Stomach (tissue), 9 donors: Measurements from ENCODE around the gene NEO1. TPM values are rescaled to one million over a fixed set of nuclear protein-coding genes. Genes with fewer than 3 reads are reported as not detected.
A peak's percentile ranks its signal among the peaks of the same experiment; 100 is the strongest.

ENCODE experiments used
- DNase-seq, 2 donors: peaks; one replicate each; pipeline versions ENCODE4 v3.0.0 to v3.0.0-alpha.2; 2013 to 2019
- H3K27ac ChIP-seq, 5 donors: fragments of 200-600 bp in 4 of 5; sonication (generic) in 4 of 5; one replicate each; pipeline ENCODE4 v1.5.1; 2013 to 2019; ENCODE audit warnings: mild to moderate bottlenecking in 1 of 5, moderate library complexity in 1 of 5
- H3K27me3 ChIP-seq, 3 donors: fragments of 200-600 bp; sonication (generic); one replicate each; pipeline ENCODE4 v1.5.1; 2017 to 2019; ENCODE audit warnings: mixed run types in 1 of 3
- H3K36me3 ChIP-seq, 4 donors: fragments of 200-600 bp; sonication (generic); 1 replicate in 3 of 4; 2 replicates in 1 of 4; pipeline ENCODE4 v1.5.1; 2016 to 2019
- H3K4me1 ChIP-seq, 4 donors: fragments of 200-600 bp; sonication (generic); one replicate each; pipeline ENCODE4 v1.5.1; 2016 to 2019
- H3K4me3 ChIP-seq, 4 donors: fragments of 200-600 bp; sonication (generic) in 3 of 4; one replicate each; pipeline ENCODE4 v1.5.1; 2016 to 2019; ENCODE audit warnings: mild to moderate bottlenecking in 1 of 4
- H3K9me3 ChIP-seq, 4 donors: fragments of 200-600 bp; sonication (generic); one replicate each; pipeline ENCODE4 v1.5.1; 2016 to 2019
- CTCF ChIP-seq, 7 experiments: fragments of 450-650 bp in 4 of 7; fragments of 200-600 bp in 3 of 7; sonication (generic) in 3 of 7; IDR thresholded peaks; one replicate each; pipeline ENCODE4 v1.5.1; 2016 to 2019; ENCODE audit warnings: antibody characterized with exemption in 7 of 7, control low read depth in 2 of 7, mild to moderate bottlenecking in 1 of 7
- EP300 ChIP-seq: sonication (generic); formaldehyde crosslinking; IDR thresholded peaks from one replicate; pipeline ENCODE4 v1.6.1; 2017; ENCODE audit warnings: antibody characterized with exemption
- POLR2A ChIP-seq, 4 donors: fragments of 450-650 bp; IDR thresholded peaks; one replicate each; pipeline ENCODE4 v1.6.1; 2016; ENCODE audit warnings: antibody characterized with exemption in 4 of 4, control low read depth in 2 of 4, mild to moderate bottlenecking in 1 of 4, moderate library complexity in 1 of 4
- POLR2AphosphoS5 ChIP-seq, 3 donors: sonication (generic); formaldehyde crosslinking; IDR thresholded peaks; one replicate each; pipeline ENCODE4 v1.6.1; 2016; ENCODE audit warnings: antibody characterized with exemption in 3 of 3
- WGBS, 5 donors: extraction: QIAGEN DNeasy Blood & Tissue Kit in 3 of 5; methylation state at CpG; one replicate each; pipeline versions ENCODE4 v1.1.5 to v1.1.7; 2013 to 2018; 5-methylcytosine and 5-hydroxymethylcytosine counted together
- intact Hi-C: fragments of 100-400 bp; cut with DNase I; formaldehyde crosslinking; loops from one replicate; pipeline ENCODE4 v1.15.1; 2023; ENCODE audit warnings: low total_unique reads
- polyA plus RNA-seq, 3 donors: library from polyadenylated mRNA; stranded (reverse); fragments of 200-250 nt; gene quantifications; one replicate each; pipeline ENCODE4 v1.2.3, GENCODE V29; 2013
- total RNA-seq, 5 donors: library from RNA; depleted of rRNA; stranded (reverse); fragments of >200 nt; gene quantifications; one replicate each; pipeline versions ENCODE4 v1.1.0 to v1.2.3, GENCODE V29; 2014 to 2016
- donor health status: healthy with polysubstance abuse.
- donor health status: Bipolar disorder and iron deficiency.
- donor health status: healthy.

NEO1 gene
- total and polyA plus RNA-seq, 8 donors = 4.7 to 182 (median 17.3) TPM

GRCh38 chr15:73153447-73153846 is 101.2 kb downstream of the NEO1 start:
- peaks cover 0 to 26% (median 8%) of the 10 kb centered on the region in 4 donors for H3K36me3 ChIP-seq
- no peak for DNase-seq
- no peak overlapping the region for H3K4me3 ChIP-seq
- no peaks in the 10 kb centered on the region for H3K27me3 ChIP-seq
- intact Hi-C loops = no loop called here
- TF ChIP-seq EP300 (no peak), CTCF (IDR thresholded peaks at IDR 0.05) (no peak), POLR2A (IDR thresholded peaks at IDR 0.05) (no peak), POLR2AphosphoS5 (IDR thresholded peaks at IDR 0.05) (no peak)
- 95 to 97% (median 96%) methylated on average over 5 of the region's 5 CpGs for WGBS, 5 donors
- H3K9me3 ChIP-seq = peaks cover 3 to 30% (median 18%) of the 10 kb centered on the region in 4 donors
- H3K27ac ChIP-seq = no peak overlapping the region
- H3K4me1 ChIP-seq = no peaks in the 10 kb centered on the region

- no peak for DNase-seq
- 92 to 100% (median 94%) methylated on average over 2 to 3 of the region's 3 CpGs for WGBS, 5 donors
- TF ChIP-seq POLR2A (IDR thresholded peaks at IDR 0.05) (no peak), CTCF (IDR thresholded peaks at IDR 0.05) (no peak), POLR2AphosphoS5 (IDR thresholded peaks at IDR 0.05) (no peak)
- no peak overlapping the region for H3K4me3 ChIP-seq
- H3K4me1 ChIP-seq = peaks cover 0 to 6% (median 0%) of the 10 kb centered on the region in 4 donors
- peaks cover 0 to 26% (median 5%) of the 10 kb centered on the region in 4 donors for H3K36me3 ChIP-seq
- no peak overlapping the region for H3K27ac ChIP-seq
- intact Hi-C loops = no loop called here
- H3K9me3 ChIP-seq = peaks cover 3 to 23% (median 18%) of the 10 kb centered on the region in 4 donors
- H3K27me3 ChIP-seq = no peaks in the 10 kb centered on the region
These were observed 104.3 kb downstream of the NEO1 start for GRCh38 chr15:73156431-73157191.

GRCh38 chr15:73161546-73161945 is 109.3 kb downstream of the NEO1 start:
- no peaks in the 10 kb centered on the region for H3K27me3 ChIP-seq
- H3K27ac ChIP-seq = no peak overlapping the region
- intact Hi-C loops = no loop called here
- 52 to 87% (median 75%) methylated on average over 1 of the region's 1 CpG for WGBS, 5 donors
- H3K9me3 ChIP-seq = peaks cover 0 to 17% (median 5%) of the 10 kb centered on the region in 4 donors
- DNase-seq = peak in 1 of 2 donors; percentile 38
- no peak overlapping the region for H3K4me3 ChIP-seq
- H3K36me3 ChIP-seq = peaks cover 0 to 13% (median 10%) of the 10 kb centered on the region in 4 donors
- TF ChIP-seq POLR2AphosphoS5 (IDR thresholded peaks at IDR 0.05) (no peak), EP300 (no peak), CTCF (IDR thresholded peaks at IDR 0.05) (no peak), POLR2A (IDR thresholded peaks at IDR 0.05) (no peak)
- peaks cover 0 to 11% (median 0%) of the 10 kb centered on the region in 4 donors for H3K4me1 ChIP-seq

GRCh38 chr15:73165435-73165834 is 113.2 kb downstream of the NEO1 start:
- intact Hi-C loops = no loop called here
- Histone ChIP-seq H3K4me3 (no peak overlapping the region), H3K4me1 (peaks cover 0 to 11% (median 0%) of the 10 kb centered on the region in 4 donors), H3K9me3 (peaks cover 0 to 19% (median 5%) of the 10 kb centered on the region in 4 donors), H3K36me3 (peaks cover 0 to 10% (median 5%) of the 10 kb centered on the region in 4 donors), H3K27me3 (no peaks in the 10 kb centered on the region), H3K27ac (no peak overlapping the region)
- 86 to 96% (median 90%) methylated on average over 3 of the region's 3 CpGs for WGBS, 5 donors
- no peak for TF ChIP-seq CTCF (IDR thresholded peaks at IDR 0.05)
- no peak for TF ChIP-seq POLR2AphosphoS5 (IDR thresholded peaks at IDR 0.05)
- no peak for TF ChIP-seq EP300
- TF ChIP-seq POLR2A (IDR thresholded peaks at IDR 0.05) = no peak
- no peak for DNase-seq
